HUDEP-2 (cell line): ENCODE measurements around the gene COL18A1.

Experiments used
- DNase-seq, 76 experiments: peaks; one replicate each; lab custom pipeline; 2025; ENCODE audit not compliant: unreplicated experiment in 76 of 76; lab: John Stamatoyannopoulos, UW

Gene COL18A1

GRCh38 chr21:45475797-45476570 is 71.0 kb downstream of the COL18A1 start:
- DNase-seq = no peak

- no peak for DNase-seq
Observed at GRCh38 chr21:45476582-45476981, 71.6 kb downstream of the COL18A1 start.

- DNase-seq = no peak
Observed at GRCh38 chr21:45477176-45478114, 72.5 kb downstream of the COL18A1 start.

DNA sequence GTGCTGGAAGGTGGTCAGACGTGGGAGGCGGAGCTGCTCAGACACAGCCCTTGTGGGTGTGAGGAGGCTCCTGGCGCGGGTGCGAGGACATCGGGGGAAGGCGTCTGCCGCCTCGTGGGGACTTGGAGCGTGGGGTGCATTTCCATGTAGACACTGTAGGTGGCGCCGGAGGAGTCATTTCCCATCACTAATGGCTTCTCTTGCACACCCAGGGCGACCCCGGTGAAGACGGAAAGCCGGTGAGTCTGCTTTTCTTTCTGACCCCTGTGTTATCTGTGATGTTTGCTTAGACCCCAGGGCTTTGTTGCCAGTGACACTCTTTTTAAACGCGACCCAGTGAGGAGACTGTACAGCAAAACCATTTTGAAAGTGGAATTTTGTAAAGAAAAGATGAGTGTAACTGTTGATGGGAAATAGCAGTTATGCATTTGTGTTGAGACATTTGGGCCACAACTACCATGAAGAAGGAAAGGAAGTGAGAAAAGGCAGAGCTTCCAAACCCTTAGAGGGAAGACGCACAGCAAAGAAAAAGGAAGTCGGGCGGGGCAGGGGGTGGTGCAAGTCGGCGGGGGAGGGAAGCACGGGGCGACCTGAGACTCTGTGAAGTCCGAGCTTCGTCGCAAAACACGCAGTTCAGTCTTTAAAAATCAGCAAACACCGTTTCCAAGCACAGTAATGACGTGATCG is 73.3 kb downstream of the COL18A1 start:
- DNase-seq = peak in 46 of 76 experiments; percentile 7 to 63 (median 32)

DNA sequence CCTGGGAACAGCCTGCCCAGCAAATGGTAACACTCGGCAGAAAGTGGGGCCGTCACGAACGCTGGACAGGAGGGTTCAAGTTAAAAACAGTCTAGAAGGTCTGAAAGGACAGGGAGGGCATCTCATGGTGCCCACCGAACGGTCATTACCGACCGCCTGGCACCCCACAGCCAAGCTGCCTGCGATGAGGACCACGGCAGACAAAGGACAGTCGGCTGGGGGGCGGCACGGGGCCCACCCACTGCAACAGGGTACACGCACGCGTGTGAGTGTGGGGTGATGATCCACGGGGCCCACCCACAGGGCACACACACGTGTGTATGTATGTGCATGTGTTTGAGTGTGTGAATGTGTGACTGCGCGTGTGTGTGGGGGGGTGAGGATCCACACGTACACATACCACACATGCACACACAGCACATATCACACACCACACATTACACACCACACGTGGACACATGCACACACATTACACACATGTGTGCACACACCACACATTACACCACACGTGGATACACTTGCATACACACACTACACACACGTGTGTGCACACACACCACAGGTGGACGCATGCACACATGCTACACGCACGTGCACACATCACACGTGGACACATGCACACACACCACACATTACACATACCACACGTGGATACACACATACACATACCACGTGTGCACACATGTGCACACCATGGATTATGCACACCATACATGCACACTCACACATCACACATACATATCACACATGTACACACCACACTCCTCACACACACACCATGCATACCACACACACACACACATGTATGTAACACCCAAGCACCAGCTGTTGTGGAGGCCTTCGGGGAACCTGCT is 74.1 kb downstream of the COL18A1 start:
- DNase-seq = no peak

DNA sequence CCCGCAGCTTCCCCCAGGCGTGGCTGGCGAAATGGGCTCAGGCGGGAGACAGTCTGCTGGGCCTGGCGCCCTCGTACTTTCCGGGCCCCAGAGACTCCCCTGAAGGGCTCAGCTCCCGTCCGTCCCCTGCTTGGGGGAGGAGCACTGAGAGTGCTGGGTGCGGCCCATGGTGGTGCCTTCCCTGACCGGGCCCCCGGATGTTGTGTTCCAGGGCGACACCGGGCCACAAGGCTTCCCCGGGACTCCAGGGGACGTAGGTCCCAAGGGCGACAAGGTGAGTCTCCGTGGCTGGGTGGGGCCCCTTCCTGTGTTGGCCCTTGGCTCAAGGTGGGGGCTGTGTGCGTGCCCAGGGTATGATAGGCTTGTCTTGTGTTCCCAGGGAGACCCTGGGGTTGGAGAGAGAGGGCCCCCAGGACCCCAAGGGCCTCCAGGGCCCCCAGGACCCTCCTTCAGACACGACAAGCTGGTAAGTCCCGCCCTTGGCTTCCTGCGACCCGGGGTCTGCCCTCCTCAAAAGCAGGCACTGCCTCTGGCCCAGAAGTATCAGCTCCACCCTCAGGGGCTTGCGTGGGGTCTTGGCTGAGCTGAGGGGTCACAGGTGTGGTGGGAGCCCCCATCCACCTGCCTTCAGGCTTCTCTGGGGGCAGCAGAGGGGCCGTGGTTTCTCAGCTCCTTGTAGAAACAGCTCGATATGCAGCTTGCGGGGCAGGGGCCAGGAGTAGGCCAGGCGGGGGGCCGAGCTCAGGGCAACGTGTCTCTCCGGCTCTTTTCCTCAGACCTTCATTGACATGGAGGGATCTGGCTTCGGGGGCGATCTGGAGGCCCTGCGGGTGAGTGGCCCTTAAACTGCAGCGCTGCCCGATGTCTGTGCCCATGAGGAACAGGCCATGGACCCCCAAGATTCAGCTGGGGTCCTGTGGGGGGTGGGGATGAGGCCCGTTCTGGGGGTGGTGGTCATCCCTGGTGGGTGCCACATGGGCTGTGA is 75.0 kb downstream of the COL18A1 start:
- no peak for DNase-seq

DNA sequence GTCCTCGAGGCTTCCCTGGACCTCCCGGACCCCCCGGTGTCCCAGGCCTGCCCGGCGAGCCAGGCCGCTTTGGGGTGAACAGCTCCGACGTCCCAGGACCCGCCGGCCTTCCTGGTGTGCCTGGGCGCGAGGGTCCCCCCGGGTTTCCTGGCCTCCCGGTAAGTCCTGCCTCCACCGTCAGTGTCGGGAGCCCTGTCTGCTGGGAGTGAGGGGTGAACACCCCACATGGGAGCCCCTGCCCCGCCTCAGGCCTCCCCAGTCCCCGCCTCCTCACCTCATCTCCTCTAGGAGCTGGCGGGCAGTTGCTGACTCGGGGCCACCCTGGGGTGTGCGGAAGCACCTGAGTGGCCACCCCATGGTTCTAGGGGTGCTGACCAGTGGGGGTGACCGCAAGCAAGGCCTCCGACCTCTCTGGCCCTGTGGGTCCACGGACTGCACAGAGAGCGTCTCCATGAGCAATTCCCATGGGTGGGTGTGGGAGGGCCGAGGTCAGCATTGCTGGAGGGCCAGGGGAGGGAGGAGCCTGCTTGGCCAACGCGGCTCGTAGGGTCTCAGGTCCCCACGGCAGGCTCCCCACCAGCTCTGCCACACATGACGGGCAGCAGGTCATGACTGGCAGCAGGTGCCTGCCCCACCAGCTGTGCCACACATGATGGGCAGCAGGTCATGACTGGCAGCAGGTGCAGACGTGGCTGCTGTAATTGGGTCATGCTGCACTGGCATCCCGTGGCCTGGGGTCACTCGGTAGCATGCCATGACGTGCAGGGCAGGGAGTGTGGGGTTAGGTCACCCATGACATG is 75.9 kb downstream of the COL18A1 start:
- DNase-seq = no peak

- DNase-seq = no peak
Observed at GRCh38 chr21:45481566-45481965, 76.6 kb downstream of the COL18A1 start.

- DNase-seq = no peak
Observed at GRCh38 chr21:45481977-45482898, 77.3 kb downstream of the COL18A1 start.

DNA sequence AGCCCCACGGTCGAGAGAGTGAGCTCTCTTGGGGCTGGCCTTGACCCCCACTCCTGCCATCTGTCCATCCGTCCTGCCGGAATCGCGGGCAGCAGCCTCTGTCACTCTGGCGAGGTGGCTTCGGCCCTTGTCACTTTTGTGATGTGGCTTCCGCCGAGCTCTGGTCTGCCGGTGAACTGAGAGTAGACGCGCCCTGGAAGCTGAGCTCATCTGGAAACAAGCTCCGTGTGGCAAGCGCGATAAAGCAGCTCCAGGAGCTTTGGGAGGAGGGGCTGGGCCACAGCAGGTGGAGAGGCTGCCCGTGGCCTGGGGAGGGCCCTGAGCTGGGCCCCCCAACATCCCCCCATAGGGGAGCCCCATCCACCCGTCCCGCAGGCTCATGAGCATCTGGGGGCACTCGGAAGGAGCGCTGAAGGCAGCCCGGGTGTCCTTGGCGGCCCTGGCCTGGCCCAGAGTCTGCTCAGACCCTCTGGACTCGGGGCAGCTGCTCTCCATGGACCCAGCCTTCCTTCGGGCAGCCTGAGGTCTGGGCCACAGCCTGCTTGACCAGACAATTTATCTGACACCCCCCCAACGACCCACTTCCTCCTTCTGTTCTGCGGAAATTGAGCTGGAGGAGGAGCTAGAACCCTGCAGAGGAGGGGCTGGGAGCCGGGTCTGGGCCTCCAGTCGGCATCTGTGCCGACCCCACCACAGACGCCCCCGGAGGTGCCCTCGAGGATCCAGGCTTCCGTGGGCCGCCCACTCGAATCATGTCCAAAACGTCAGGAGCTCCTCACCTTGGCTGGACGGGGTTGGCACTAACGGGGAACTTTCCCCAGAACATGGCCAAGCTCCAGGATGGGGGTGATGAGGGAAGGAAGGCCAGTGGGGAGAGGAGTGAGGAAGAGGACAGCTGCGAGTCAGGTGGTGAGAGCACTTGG is 78.2 kb downstream of the COL18A1 start:
- DNase-seq = no peak

GRCh38 chr21:45484318-45484717 is 79.4 kb downstream of the COL18A1 start:
- no peak for DNase-seq

- DNase-seq = no peak
Observed at GRCh38 chr21:45485686-45486442, 80.9 kb downstream of the COL18A1 start.

DNA sequence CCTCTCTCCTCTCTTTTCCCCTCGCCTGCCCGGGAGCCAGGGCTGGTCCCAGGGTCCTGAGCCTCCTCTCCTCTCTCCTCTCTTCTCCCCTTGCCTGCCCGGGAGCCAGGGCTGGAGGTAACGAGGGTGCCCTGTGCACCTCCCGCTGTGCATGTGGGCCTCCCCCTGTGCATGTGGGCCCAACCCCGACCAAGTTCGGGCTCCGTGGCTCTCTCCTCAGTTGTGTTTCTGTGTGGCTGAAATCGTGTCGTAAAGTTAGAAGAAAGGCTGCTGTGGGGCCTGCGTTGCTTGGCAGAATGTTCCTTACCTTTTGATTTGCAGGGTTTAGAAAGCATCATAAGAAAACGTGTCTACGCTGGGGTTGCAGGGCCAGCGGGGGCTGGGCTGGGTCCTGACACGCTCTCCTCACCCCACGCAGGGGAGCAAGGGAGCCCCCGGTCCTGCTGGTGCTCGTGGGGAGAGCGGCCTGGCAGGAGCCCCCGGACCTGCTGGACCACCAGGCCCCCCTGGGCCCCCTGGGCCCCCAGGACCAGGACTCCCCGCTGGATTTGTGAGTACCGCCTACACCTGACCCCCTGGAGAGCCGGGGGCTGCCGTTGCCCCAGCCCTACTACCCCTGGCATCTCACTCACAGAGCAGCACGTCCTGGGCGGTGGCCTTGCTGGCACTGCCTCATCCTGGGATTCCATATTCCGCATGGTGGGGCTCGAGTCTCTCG is 81.6 kb downstream of the COL18A1 start:
- DNase-seq = no peak

DNA sequence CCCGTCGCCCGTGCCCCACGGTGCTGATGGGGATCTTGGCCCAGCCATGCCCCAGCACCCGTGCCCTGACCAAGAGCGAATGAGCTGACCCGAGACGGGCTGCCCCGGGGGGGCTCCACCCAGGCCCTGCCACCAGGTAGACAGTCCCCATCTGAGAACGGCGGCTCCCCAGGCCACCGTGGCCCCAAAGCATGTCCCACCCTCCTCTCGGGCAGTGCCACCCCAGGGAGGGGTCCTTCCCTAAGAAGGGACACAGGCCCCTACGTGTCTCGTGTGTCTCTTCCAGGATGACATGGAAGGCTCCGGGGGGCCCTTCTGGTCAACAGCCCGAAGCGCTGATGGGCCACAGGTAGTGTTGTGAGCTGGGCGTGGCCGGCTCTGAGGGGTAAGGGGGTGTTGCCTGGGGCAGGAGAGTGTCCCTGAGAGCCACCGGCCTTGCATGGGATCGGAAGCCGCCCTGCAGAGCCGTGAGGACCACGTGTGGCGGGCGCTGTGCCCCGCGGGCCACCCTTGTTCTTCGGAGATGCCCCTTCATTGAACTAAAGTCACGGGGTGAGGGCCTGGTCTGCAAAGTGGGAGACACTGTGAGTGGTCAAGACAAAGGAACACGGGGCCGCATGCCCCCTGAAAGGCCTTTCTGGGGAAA is 82.3 kb downstream of the COL18A1 start:
- no peak for DNase-seq
